ENCODE data around the gene CDH23.

DNA sequence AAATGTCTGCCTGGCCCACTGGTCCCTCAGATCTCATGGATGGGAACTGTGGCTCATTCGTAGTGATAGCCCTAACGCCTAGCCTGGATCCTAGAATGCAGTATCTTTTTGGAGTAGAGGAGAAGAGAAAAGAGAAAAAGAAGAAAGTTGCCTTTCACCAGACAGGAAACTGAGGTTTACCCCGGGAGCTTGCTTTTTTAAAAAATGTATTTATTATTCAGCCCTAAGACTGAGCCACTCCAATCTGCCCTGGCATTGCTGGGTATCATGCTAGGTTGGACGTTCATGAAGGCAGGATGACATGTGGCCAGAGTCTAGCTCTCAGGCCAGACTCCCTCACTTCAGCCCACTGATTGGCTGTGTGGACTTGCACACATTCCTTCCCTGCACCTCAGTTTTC is 344.3 kb downstream of the CDH23 start:
- TF ChIP-seq, protein P1, sequence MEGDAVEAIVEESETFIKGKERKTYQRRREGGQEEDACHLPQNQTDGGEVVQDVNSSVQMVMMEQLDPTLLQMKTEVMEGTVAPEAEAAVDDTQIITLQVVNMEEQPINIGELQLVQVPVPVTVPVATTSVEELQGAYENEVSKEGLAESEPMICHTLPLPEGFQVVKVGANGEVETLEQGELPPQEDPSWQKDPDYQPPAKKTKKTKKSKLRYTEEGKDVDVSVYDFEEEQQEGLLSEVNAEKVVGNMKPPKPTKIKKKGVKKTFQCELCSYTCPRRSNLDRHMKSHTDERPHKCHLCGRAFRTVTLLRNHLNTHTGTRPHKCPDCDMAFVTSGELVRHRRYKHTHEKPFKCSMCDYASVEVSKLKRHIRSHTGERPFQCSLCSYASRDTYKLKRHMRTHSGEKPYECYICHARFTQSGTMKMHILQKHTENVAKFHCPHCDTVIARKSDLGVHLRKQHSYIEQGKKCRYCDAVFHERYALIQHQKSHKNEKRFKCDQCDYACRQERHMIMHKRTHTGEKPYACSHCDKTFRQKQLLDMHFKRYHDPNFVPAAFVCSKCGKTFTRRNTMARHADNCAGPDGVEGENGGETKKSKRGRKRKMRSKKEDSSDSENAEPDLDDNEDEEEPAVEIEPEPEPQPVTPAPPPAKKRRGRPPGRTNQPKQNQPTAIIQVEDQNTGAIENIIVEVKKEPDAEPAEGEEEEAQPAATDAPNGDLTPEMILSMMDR (IDR thresholded peaks at IDR 0.05), result no peak
- no peak for TF ChIP-seq POLR2AphosphoS5 (IDR thresholded peaks at IDR 0.05; ENCODE audit: insufficient read depth in 1 of 2, low read depth in 1 of 2)

Data from vagina (tissue), 2 donors.